ENCODE measurements around the gene PCBP3.

The PCBP3 gene

GRCh38 chr21:45753445-45753844, 109.9 kb downstream of the PCBP3 start:
- no peak for DNase-seq (ENCODE audit: low spot score)

GRCh38 chr21:45756029-45756428, 112.5 kb downstream of the PCBP3 start:
- DNase-seq (ENCODE audit: low spot score), result no peak

- DNase-seq (ENCODE audit: low spot score), result no peak
Measured at GRCh38 chr21:45756669-45757068, 113.1 kb downstream of the PCBP3 start.

GRCh38 chr21:45761704-45762103, 118.2 kb downstream of the PCBP3 start:
- no peak for DNase-seq (ENCODE audit: low spot score)

- DNase-seq (ENCODE audit: low spot score), result no peak
Measured at GRCh38 chr21:45763074-45763473, 119.5 kb downstream of the PCBP3 start.

GRCh38 chr21:45763506-45763905, 120.0 kb downstream of the PCBP3 start:
- DNase-seq (ENCODE audit: low spot score), result no peak

GRCh38 chr21:45764792-45765191, 121.3 kb downstream of the PCBP3 start:
- DNase-seq (ENCODE audit: low spot score), result no peak

GRCh38 chr21:45765375-45765774, 121.8 kb downstream of the PCBP3 start:
- no peak for DNase-seq (ENCODE audit: low spot score)

- no peak for DNase-seq (ENCODE audit: low spot score)
Measured at GRCh38 chr21:45766055-45766454, 122.5 kb downstream of the PCBP3 start.

GRCh38 chr21:45766501-45766900, 123.0 kb downstream of the PCBP3 start:
- DNase-seq (ENCODE audit: low spot score), result no peak

GRCh38 chr21:45767071-45768006, 123.8 kb downstream of the PCBP3 start:
- no peak for DNase-seq (ENCODE audit: low spot score)

GRCh38 chr21:45768011-45768739, 124.7 kb downstream of the PCBP3 start:
- no peak for DNase-seq (ENCODE audit: low spot score)

GRCh38 chr21:45768740-45769048, 125.2 kb downstream of the PCBP3 start:
- DNase-seq (ENCODE audit: low spot score), result no peak

GRCh38 chr21:45769294-45769693, 125.8 kb downstream of the PCBP3 start:
- no peak for DNase-seq (ENCODE audit: low spot score)

- DNase-seq (ENCODE audit: low spot score), result no peak
Measured at GRCh38 chr21:45769896-45770295, 126.4 kb downstream of the PCBP3 start.

GRCh38 chr21:45772180-45772579, 128.7 kb downstream of the PCBP3 start:
- DNase-seq (ENCODE audit: low spot score), result no peak

- no peak for DNase-seq (ENCODE audit: low spot score)
Measured at GRCh38 chr21:45774291-45774690, 130.8 kb downstream of the PCBP3 start.

- no peak for DNase-seq (ENCODE audit: low spot score)
Measured at GRCh38 chr21:45776971-45777370, 133.4 kb downstream of the PCBP3 start.

- DNase-seq (ENCODE audit: low spot score), result no peak
Measured at GRCh38 chr21:45778686-45779085, 135.2 kb downstream of the PCBP3 start.

- no peak for DNase-seq (ENCODE audit: low spot score)
Measured at GRCh38 chr21:45779226-45779625, 135.7 kb downstream of the PCBP3 start.

- no peak for DNase-seq (ENCODE audit: low spot score)
Measured at GRCh38 chr21:45780647-45781046, 137.1 kb downstream of the PCBP3 start.

- no peak for DNase-seq (ENCODE audit: low spot score)
Measured at GRCh38 chr21:45781741-45782140, 138.2 kb downstream of the PCBP3 start.

- DNase-seq (ENCODE audit: low spot score), result no peak
Measured at GRCh38 chr21:45786660-45787059, 143.1 kb downstream of the PCBP3 start.
